ENCODE results near the gene ATRAID. TPM values are rescaled to one million over a fixed set of nuclear protein-coding genes. Genes with fewer than 3 reads are reported as not detected.

The ATRAID gene
- total RNA-seq, 1 donor from 2014 or later, result 88.3 TPM

Other genes starting within 250 kb of the ATRAID start
- 65.2 TPM for gene MAPRE3, start 241.4 kb upstream of the ATRAID start, total RNA-seq
- gene TMEM214, start 179.1 kb upstream of the ATRAID start, total RNA-seq, result 148 TPM
- gene AGBL5, start 160.4 kb upstream of the ATRAID start, total RNA-seq, result 20.3 TPM
- 275 TPM for gene OST4, start 140.4 kb upstream of the ATRAID start, total RNA-seq
- 77.4 TPM for gene EMILIN1, start 133.4 kb upstream of the ATRAID start, total RNA-seq
- 4.7 TPM for gene KHK, start 125.3 kb upstream of the ATRAID start, total RNA-seq
- gene CGREF1, start 92.9 kb upstream of the ATRAID start, total RNA-seq, result 11.0 TPM
- not detected for gene ABHD1, start 88.2 kb upstream of the ATRAID start, total RNA-seq
- 76.5 TPM for gene PREB, start 77.4 kb upstream of the ATRAID start, total RNA-seq
- not detected for gene PRR30, start 72.6 kb upstream of the ATRAID start, total RNA-seq
- gene TCF23, start 63.0 kb upstream of the ATRAID start, total RNA-seq, result 0.48 TPM
- 79.3 TPM for gene SLC5A6, start 227 bp downstream of the ATRAID start, total RNA-seq
- 26.0 TPM for gene CAD, start 5.3 kb downstream of the ATRAID start, total RNA-seq
- not detected for gene SLC30A3, start 51.0 kb downstream of the ATRAID start, total RNA-seq
- not detected for gene DNAJC5G, start 63.4 kb downstream of the ATRAID start, total RNA-seq
- gene TRIM54, start 70.4 kb downstream of the ATRAID start, total RNA-seq, result not detected
- 1.0 TPM for gene UCN, start 96.4 kb downstream of the ATRAID start, total RNA-seq
- gene MPV17, start 111.1 kb downstream of the ATRAID start, total RNA-seq, result 61.9 TPM
- gene GTF3C2, start 144.7 kb downstream of the ATRAID start, total RNA-seq, result 44.8 TPM
- 47.0 TPM for gene EIF2B4, start 158.3 kb downstream of the ATRAID start, total RNA-seq
- gene SNX17, start 158.6 kb downstream of the ATRAID start, total RNA-seq, result 110 TPM
- gene ZNF513, start 168.7 kb downstream of the ATRAID start, total RNA-seq, result 20.7 TPM
- gene PPM1G, start 197.6 kb downstream of the ATRAID start, total RNA-seq, result 56.7 TPM
- 92.9 TPM for gene NRBP1, start 216.6 kb downstream of the ATRAID start, total RNA-seq
- 0.48 TPM for gene KRTCAP3, start 230.3 kb downstream of the ATRAID start, total RNA-seq

All from mesenteric fat pad (tissue), 1 donor.